Activated naive CD4-positive, alpha-beta T cell treated with anti-CD3 and anti-CD28 coated beads for 36 hours (primary cell): ENCODE results near the gene NRXN3. TPM values are rescaled to one million over a fixed set of nuclear protein-coding genes. Genes with fewer than 3 reads are reported as not detected.

Source experiments
- CTCF ChIA-PET: fragments of 350-600 bp; sonication (Branson Sonifier 250); formaldehyde crosslinking; loops from one replicate; lab custom pipeline; 2021; ENCODE audit warnings: antibody characterized with exemption; lab: Charles Lee
- DNase-seq: peaks from one replicate; pipeline ENCODE4 v3.0.0-alpha.2; 2020
- H3K27ac Mint-ChIP-seq: one replicate; pipeline ENCODE4 v1.8.0; 2021; ENCODE audit warnings: mild to moderate bottlenecking, mixed read lengths
- H3K27me3 Mint-ChIP-seq: one replicate; pipeline ENCODE4 v1.8.0; 2021; ENCODE audit warnings: low read depth, mixed read lengths
- H3K36me3 Mint-ChIP-seq: one replicate; pipeline ENCODE4 v1.8.0; 2021; ENCODE audit warnings: low read depth, mixed read lengths
- H3K4me1 Mint-ChIP-seq: one replicate; pipeline ENCODE4 v1.8.0; 2021; ENCODE audit warnings: low read depth, mixed read lengths
- H3K4me3 Mint-ChIP-seq: one replicate; pipeline ENCODE4 v1.8.0; 2021; ENCODE audit warnings: mild to moderate bottlenecking, moderate library complexity, mixed read lengths
- H3K9me3 Mint-ChIP-seq: one replicate; pipeline ENCODE4 v1.8.0; 2021; ENCODE audit warnings: mixed read lengths
- intact Hi-C: fragments of 100-400 bp; cut with micrococcal nuclease; formaldehyde crosslinking; loops from one replicate; pipeline ENCODE4 v1.15.1; 2023
- total RNA-seq, 2 experiments: library from RNA; stranded (reverse); gene quantifications; one replicate each; pipeline ENCODE4 v1.2.3, GENCODE V29; 2021

Gene NRXN3
- total RNA-seq, 2 experiments from 2014 or later = not detected

- no peak for DNase-seq
- Mint-ChIP-seq H3K4me3 (no peak overlapping the region), H3K27me3 (peaks cover 2% of the 10 kb centered on the region), H3K4me1 (no peaks in the 10 kb centered on the region), H3K36me3 (no peaks in the 10 kb centered on the region), H3K9me3 (peaks cover 2% of the 10 kb centered on the region), H3K27ac (no peak overlapping the region)
- intact Hi-C loops = no loop called here
- CTCF ChIA-PET = no interaction called here
These were observed 1241.4 kb downstream of the NRXN3 start for GRCh38 chr14:79411403-79412174.

GRCh38 chr14:79412822-79413221, 1242.6 kb downstream of the NRXN3 start:
- H3K36me3 Mint-ChIP-seq = no peaks in the 10 kb centered on the region
- H3K4me3 Mint-ChIP-seq = no peak overlapping the region
- no peaks in the 10 kb centered on the region for H3K9me3 Mint-ChIP-seq
- H3K4me1 Mint-ChIP-seq = no peaks in the 10 kb centered on the region
- no peak for DNase-seq
- H3K27ac Mint-ChIP-seq = no peak overlapping the region
- intact Hi-C loops = no loop called here
- peaks cover 2% of the 10 kb centered on the region for H3K27me3 Mint-ChIP-seq
- CTCF ChIA-PET = no interaction called here

- Mint-ChIP-seq H3K27me3 (peaks cover 2% of the 10 kb centered on the region), H3K9me3 (no peaks in the 10 kb centered on the region), H3K27ac (no peak overlapping the region), H3K4me1 (no peaks in the 10 kb centered on the region), H3K36me3 (no peaks in the 10 kb centered on the region), H3K4me3 (no peak overlapping the region)
- DNase-seq = no peak
- CTCF ChIA-PET = no interaction called here
- intact Hi-C loops = no loop called here
These were observed 1243.7 kb downstream of the NRXN3 start for GRCh38 chr14:79413734-79414428.

GRCh38 chr14:79415726-79416125, 1245.6 kb downstream of the NRXN3 start:
- peaks cover 5% of the 10 kb centered on the region for H3K9me3 Mint-ChIP-seq
- intact Hi-C loops = no loop called here

GRCh38 chr14:79417961-79418360, 1247.8 kb downstream of the NRXN3 start:
- CTCF ChIA-PET = interaction anchor here (0.6 kb wide), 1 partner anchor 18 kb away, joined by 3 read pairs; no protein-coding TSS in a partner anchor
- no peaks in the 10 kb centered on the region for H3K4me1 Mint-ChIP-seq
- H3K4me3 Mint-ChIP-seq = no peak overlapping the region
- peaks cover 5% of the 10 kb centered on the region for H3K9me3 Mint-ChIP-seq
- intact Hi-C loops = no loop called here
- no peak overlapping the region for H3K27ac Mint-ChIP-seq
- no peak for DNase-seq
- no peaks in the 10 kb centered on the region for H3K36me3 Mint-ChIP-seq
- no peaks in the 10 kb centered on the region for H3K27me3 Mint-ChIP-seq

More at GRCh38 chr14:79415726-79416125, 1245.6 kb downstream of the NRXN3 start:
- peaks cover 2% of the 10 kb centered on the region for H3K27me3 Mint-ChIP-seq
- CTCF ChIA-PET = no interaction called here
- no peak for DNase-seq
- H3K27ac Mint-ChIP-seq = no peak overlapping the region
- H3K4me1 Mint-ChIP-seq = no peaks in the 10 kb centered on the region
- no peak overlapping the region for H3K4me3 Mint-ChIP-seq
- no peaks in the 10 kb centered on the region for H3K36me3 Mint-ChIP-seq

- intact Hi-C loops = no loop called here
- Mint-ChIP-seq H3K4me3 (no peak overlapping the region), H3K9me3 (peaks cover 5% of the 10 kb centered on the region), H3K4me1 (no peaks in the 10 kb centered on the region), H3K36me3 (no peaks in the 10 kb centered on the region), H3K27ac (no peak overlapping the region), H3K27me3 (no peaks in the 10 kb centered on the region)
- CTCF ChIA-PET = no interaction called here
- DNase-seq = no peak
These were observed 1248.7 kb downstream of the NRXN3 start for GRCh38 chr14:79418649-79419415.

GRCh38 chr14:79419571-79420327, 1249.6 kb downstream of the NRXN3 start:
- peaks cover 5% of the 10 kb centered on the region for H3K9me3 Mint-ChIP-seq
- no peaks in the 10 kb centered on the region for H3K4me1 Mint-ChIP-seq
- DNase-seq = no peak
- intact Hi-C loops = no loop called here
- no peaks in the 10 kb centered on the region for H3K27me3 Mint-ChIP-seq
- H3K4me3 Mint-ChIP-seq = no peak overlapping the region
- H3K27ac Mint-ChIP-seq = no peak overlapping the region
- CTCF ChIA-PET = interaction anchor here (0.8 kb wide), 1 partner anchor 20 kb away, joined by 3 read pairs; no protein-coding TSS in a partner anchor
- no peaks in the 10 kb centered on the region for H3K36me3 Mint-ChIP-seq

GRCh38 chr14:79420725-79421124, 1250.6 kb downstream of the NRXN3 start:
- no peak overlapping the region for H3K27ac Mint-ChIP-seq

GRCh38 chr14:79421811-79422210, 1251.6 kb downstream of the NRXN3 start:
- Mint-ChIP-seq H3K36me3 (no peaks in the 10 kb centered on the region), H3K4me1 (no peaks in the 10 kb centered on the region), H3K27ac (no peak overlapping the region), H3K4me3 (no peak overlapping the region), H3K27me3 (no peaks in the 10 kb centered on the region), H3K9me3 (peaks cover 5% of the 10 kb centered on the region)
- intact Hi-C loops = no loop called here
- no peak for DNase-seq
- CTCF ChIA-PET = no interaction called here

More at GRCh38 chr14:79420725-79421124, 1250.6 kb downstream of the NRXN3 start:
- intact Hi-C loops = no loop called here
- Mint-ChIP-seq H3K36me3 (no peaks in the 10 kb centered on the region), H3K4me3 (no peak overlapping the region), H3K27me3 (no peaks in the 10 kb centered on the region), H3K4me1 (no peaks in the 10 kb centered on the region), H3K9me3 (peaks cover 5% of the 10 kb centered on the region)
- CTCF ChIA-PET = no interaction called here
- no peak for DNase-seq

- no peak overlapping the region for H3K4me3 Mint-ChIP-seq
- no peak for DNase-seq
- CTCF ChIA-PET = no interaction called here
- no peaks in the 10 kb centered on the region for H3K36me3 Mint-ChIP-seq
- H3K9me3 Mint-ChIP-seq = peaks cover 3% of the 10 kb centered on the region
- no peaks in the 10 kb centered on the region for H3K4me1 Mint-ChIP-seq
- no peak overlapping the region for H3K27ac Mint-ChIP-seq
- no peaks in the 10 kb centered on the region for H3K27me3 Mint-ChIP-seq
- intact Hi-C loops = no loop called here
These were observed 1254.3 kb downstream of the NRXN3 start for GRCh38 chr14:79424462-79424861.

- Mint-ChIP-seq H3K27me3 (no peaks in the 10 kb centered on the region), H3K27ac (no peak overlapping the region), H3K36me3 (no peaks in the 10 kb centered on the region), H3K4me3 (no peak overlapping the region), H3K9me3 (no peaks in the 10 kb centered on the region), H3K4me1 (no peaks in the 10 kb centered on the region)
- CTCF ChIA-PET = no interaction called here
- no peak for DNase-seq
- intact Hi-C loops = no loop called here
These were observed 1256.1 kb downstream of the NRXN3 start for GRCh38 chr14:79426103-79426755.
